Left kidney (tissue), 2 donors: ENCODE measurements around the gene CDC42BPG. TPM values are rescaled to one million over a fixed set of nuclear protein-coding genes. Genes with fewer than 3 reads are reported as not detected.
"Not testable (repeated sequence)": the region's sequence is repeated elsewhere in the genome, so short reads cannot be mapped to it uniquely, and the experiment has no call there.

Experiments
- DNase-seq: peaks from one replicate; pipeline ENCODE4 v3.0.0-alpha.2; 2013
- polyA plus RNA-seq: library from polyadenylated mRNA; unstranded; fragments of 120-200 nt; gene quantifications from one replicate; pipeline ENCODE4 v1.2.1, GENCODE V29; 2013; ENCODE audit not compliant: insufficient read length

The CDC42BPG gene
- polyA plus RNA-seq, 1 donor, result 5.4 TPM

DNA sequence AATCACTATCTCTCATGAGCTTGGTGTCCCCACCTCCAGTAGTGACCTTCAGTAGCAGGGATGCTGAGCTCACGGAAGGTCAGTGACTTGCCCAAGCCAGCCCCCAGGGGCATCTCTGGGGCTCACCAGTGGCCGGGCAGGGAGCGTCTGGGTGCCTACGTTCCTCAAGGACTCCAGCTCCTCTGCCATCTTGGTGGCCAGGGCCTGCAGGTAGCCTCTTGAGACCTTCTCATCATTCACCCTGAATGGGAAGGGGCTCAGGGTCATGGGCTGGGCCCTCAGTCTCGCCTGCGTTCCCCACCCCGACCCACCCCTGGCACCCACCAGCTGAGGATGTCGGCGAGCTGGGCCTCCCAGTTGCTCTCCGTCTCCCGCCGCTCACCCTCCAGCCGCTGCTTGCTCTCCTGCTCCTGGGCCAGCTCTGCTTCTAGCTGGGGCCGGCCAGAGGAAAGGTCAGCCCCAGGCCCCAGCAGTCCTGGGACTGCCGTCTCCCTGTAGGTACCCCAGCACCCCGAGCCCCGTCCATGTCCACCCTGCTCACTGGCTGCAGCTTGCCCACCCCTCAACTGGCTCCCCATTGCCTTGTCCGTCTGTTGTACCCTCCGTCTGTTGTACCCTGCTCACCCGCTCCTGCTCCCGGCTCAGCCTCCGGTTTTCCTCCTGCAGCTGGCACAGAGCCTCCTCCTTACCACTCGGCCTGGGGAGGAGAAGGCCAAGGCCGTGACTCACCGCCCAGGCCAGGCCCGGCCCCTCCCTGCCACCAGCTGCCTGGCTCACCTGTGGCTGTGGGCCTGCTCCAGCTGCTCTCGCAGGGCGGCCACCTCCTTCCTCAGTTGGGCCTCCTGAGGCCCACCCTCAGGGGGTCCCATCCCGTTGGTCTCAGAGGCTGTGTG is 9.5 kb downstream of the CDC42BPG start:
- no peak for DNase-seq

GRCh38 chr11:64834031-64834722 is 10.3 kb downstream of the CDC42BPG start:
- no peak for DNase-seq

GRCh38 chr11:64833509-64833908 is 10.9 kb downstream of the CDC42BPG start:
- DNase-seq, result no peak

- no peak for DNase-seq
Observed at GRCh38 chr11:64833198-64833502, 11.3 kb downstream of the CDC42BPG start.

DNA sequence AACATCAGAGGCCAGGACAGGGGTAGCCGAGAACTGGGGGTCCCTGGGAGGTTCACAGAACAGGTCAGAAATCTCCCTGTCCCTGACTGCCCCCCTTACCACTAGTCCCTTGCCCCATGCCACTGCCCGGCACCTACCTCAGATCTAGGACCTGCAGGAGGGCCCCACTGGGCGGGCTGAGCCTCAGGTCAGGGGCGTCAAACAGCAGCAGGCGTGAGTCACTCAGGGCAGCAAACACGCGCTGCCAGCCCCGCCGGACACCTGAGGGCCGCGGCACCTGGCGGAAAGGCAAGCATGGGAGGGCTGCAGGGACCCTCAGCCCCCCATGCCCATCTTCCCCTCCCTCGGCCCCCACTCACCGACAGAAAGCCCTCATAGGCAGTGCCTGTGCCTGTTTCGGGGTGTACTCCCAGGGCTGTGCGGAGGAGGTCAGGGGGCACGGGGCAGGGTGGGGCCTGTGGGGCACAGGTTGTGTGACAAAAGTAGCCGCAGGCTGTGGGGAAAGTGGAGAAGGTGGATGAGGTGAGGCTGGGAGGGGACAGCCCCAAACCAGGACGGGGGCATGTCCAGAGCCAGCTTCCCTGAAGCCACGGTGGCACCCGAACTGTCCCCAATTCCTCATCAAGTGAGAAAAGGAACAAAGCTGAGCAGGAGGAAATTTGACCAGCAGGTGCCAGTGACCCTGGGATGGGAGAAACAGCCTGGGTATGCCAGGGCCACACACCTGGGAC is 11.8 kb downstream of the CDC42BPG start:
- no peak for DNase-seq

DNA sequence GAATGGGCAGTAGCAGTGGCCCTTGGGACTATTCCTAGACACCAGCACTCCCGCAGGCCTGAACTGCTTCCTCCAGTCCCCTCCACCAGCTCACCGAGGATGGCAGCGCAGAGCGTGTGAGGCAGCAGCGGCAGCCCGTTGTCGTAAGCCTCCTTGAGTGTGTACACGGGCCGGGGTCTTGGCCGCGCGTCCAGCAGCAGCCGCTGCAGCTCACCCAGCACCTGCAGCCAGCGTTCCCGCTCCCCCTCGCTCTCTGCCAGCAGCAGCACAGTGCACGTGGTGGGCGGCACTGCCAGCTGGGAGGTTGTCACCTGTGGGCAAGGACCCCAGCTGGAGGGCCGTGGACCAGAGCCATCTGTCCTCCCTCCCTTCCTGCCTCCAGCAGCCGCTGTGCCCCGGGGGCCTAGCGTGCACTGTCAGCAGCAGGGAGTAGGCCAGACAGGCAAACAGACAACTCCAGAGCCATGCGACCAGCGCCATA is 13.0 kb downstream of the CDC42BPG start:
- no peak for DNase-seq

- no peak for DNase-seq
Observed at GRCh38 chr11:64829536-64830251, 14.8 kb downstream of the CDC42BPG start.

DNA sequence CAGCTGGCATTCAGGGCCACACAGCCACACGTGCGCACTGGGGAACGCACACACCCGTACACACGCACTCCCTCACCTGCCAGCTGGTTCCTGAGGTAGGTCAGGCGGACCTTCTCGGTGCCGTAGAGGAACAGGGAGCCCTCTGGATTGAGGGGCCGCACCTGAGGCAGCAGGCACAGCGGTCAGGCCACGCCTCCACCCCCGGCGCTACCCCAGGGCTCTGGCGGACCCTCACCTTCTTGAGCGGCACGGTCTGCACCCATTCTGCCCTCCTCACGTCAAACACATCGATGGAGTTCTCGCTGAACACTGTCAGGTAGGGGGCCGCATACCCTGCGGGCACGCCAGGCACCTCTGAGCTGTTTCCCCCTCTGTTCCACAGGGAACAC is 17.0 kb downstream of the CDC42BPG start:
- no peak for DNase-seq

DNA sequence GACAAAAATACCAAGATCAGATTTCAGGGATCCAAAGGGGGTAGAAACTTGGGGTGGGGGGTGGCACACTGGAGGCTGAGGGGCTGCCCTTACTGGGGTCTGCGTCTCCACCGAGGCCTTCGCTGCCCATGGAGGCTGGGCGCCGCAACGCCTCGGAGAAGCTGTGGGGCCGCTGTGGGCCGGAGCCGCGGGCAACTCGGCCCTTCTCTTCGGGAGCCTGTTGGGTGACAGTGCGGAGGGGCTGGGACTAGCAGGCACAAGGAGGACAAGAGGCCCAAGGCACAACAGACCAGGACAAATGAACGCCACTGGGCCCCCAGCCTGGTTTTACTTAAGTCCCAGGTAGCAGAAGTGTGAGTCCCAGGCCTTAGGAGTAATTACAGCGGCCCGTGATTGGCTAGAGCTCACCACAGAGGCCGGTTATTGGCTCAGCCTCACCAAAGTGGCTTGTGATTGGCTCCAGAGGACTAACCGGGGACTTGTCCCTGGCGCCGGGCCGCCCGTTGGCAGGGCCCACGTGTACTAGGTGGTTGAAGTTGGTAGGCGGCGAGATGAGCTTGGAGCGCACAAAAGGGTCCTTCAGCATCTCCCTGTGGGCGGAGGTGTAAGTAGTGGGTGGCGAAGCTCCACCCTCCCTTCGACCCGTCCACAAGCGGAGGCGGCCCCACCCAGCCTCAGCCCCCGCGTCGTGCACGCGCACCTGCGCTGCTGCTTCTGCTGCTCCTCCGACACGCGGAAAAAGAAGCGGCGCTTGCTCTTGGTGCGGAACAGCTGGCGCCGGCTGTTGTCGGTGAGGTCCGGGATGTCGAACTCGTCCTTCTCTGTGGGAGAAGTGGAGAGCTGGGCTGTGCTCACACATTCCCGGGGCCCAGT is 17.6 kb downstream of the CDC42BPG start:
- DNase-seq, result no peak

GRCh38 chr11:64826062-64826461 is 18.4 kb downstream of the CDC42BPG start:
- DNase-seq, result no peak

GRCh38 chr11:64823568-64824119 is 20.8 kb downstream of the CDC42BPG start:
- DNase-seq, result no peak

GRCh38 chr11:64817476-64817875 is 27.0 kb downstream of the CDC42BPG start:
- no peak for DNase-seq

DNA sequence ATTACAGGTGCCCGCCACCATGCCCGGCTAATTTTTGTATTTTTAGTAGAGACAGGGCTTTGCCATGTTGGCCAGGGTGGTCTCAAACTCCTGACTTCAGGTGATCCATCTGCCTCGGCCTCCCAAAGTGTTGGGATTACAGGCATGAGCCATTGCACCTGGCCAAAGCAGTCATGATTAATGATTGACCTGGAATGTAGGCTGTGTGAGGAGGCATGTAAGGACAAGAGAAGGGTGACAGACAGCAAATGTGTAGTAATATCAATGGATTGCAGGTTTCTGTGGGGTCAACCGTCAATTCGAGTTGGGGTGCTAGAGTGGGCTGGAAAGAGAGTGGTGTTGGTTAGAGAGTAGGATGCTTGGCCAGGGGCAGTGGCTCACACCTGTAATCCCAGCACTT is 29.0 kb downstream of the CDC42BPG start:
- DNase-seq, result not testable (repeated sequence)

- DNase-seq, result no peak
Observed at GRCh38 chr11:64814712-64815187, 29.7 kb downstream of the CDC42BPG start.

GRCh38 chr11:64813826-64814225 is 30.6 kb downstream of the CDC42BPG start:
- DNase-seq, result no peak

DNA sequence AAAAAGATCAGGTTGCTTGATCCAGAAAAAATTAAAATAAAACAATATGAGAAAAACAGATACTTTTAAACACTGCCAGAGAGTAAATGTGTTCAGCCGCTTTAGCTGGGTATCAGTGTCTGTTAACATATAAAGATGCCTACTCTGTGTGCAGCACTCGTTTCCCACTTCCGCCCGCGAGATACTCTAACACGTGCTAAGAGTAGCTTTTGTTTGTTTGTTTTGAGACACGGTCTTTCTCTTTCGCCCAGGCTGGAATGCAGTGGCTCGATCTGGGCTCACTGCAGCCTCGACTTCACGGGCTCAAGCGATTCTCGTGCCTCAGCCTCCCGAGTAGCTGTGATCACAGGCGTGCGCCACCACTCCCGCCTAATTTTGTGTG is 33.6 kb downstream of the CDC42BPG start:
- DNase-seq, result no peak

- DNase-seq, result peak; percentile 96
Observed at GRCh38 chr11:64810271-64810890, 34.1 kb downstream of the CDC42BPG start, which contains the start of gene MEN1. TSS of gene MEN1 (minus strand) at chr11:64810551. CDS start at chr11:64810109, 442 bp downstream.

DNA sequence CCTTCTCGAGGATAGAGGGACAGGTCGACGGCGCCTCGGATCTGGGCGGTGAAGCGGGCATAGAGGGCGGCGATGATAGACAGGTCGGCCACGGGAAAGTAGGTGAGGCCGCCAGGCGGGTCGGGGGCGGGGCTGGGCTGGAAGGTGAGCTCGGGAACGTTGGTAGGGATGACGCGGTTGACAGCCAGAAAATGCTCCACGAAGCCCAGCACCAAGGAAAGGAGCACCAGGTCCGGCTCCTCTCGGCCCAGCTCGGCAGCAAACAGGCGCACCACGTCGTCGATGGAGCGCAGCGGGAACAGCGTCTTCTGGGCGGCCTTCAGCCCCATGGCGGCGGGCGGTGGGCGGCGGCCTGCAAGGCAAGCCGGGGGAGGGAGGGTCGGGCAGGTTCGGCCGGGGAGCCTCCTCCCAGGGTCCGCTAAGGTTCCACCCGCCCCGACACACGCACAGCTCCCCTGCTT is 34.6 kb downstream of the CDC42BPG start:
- DNase-seq, result no peak

- DNase-seq, result no peak
Observed at GRCh38 chr11:64805481-64805880, 39.0 kb downstream of the CDC42BPG start.
